H9 (cell line): Measurements from ENCODE around the gene SLC25A43. TPM values are rescaled to one million over a fixed set of nuclear protein-coding genes. Genes with fewer than 3 reads are reported as not detected.

ENCODE experiments used
- DNase-seq: peaks from one replicate; pipeline ENCODE4 v3.0.0-alpha.2; 2017
- H2AFZ ChIP-seq: one replicate; pipeline ENCODE4 v1.6.1; 2013; ENCODE audit warnings: mild to moderate bottlenecking, low read length, control low read depth, moderate library complexity
- H2AK5ac ChIP-seq: 2 replicates; pipeline ENCODE4 v1.6.1; 2013; ENCODE audit warnings: low read length, control low read depth, mixed read lengths; ENCODE audit not compliant: insufficient read length
- H2BK120ac ChIP-seq: one replicate; pipeline ENCODE4 v1.6.1; 2013; ENCODE audit warnings: low read depth, mild to moderate bottlenecking, low read length, control low read depth, inconsistent platforms; ENCODE audit not compliant: poor library complexity, severe bottlenecking
- H2BK12ac ChIP-seq: 2 replicates; pipeline ENCODE4 v1.6.1; 2013; ENCODE audit warnings: low read length, control low read depth, mixed read lengths, low read depth; ENCODE audit not compliant: insufficient read length
- H2BK15ac ChIP-seq: 2 replicates; pipeline ENCODE4 v1.6.1; 2013; ENCODE audit warnings: low read depth, low read length, control low read depth
- H2BK20ac ChIP-seq: one replicate; pipeline ENCODE4 v1.6.1; 2013; ENCODE audit warnings: low read depth, mild to moderate bottlenecking, low read length, control low read depth, inconsistent platforms; ENCODE audit not compliant: poor library complexity, severe bottlenecking
- H2BK5ac ChIP-seq: 2 replicates; pipeline ENCODE4 v1.6.1; 2013; ENCODE audit warnings: low read length, control low read depth, mixed read lengths; ENCODE audit not compliant: insufficient read length
- H3K14ac ChIP-seq: 2 replicates; pipeline ENCODE4 v1.6.1; 2013; ENCODE audit warnings: low read length, control low read depth; ENCODE audit not compliant: insufficient read depth
- H3K18ac ChIP-seq: 2 replicates; pipeline ENCODE4 v1.6.1; 2013; ENCODE audit warnings: low read depth, mild to moderate bottlenecking, mixed read lengths, low read length, control low read depth; ENCODE audit not compliant: insufficient read length
- H3K23ac ChIP-seq: 2 replicates; pipeline ENCODE4 v1.6.1; 2013; ENCODE audit warnings: low read length, control low read depth, mixed read lengths, low read depth; ENCODE audit not compliant: insufficient read length
- H3K23me2 ChIP-seq: 2 replicates; pipeline ENCODE4 v1.6.1; 2013; ENCODE audit warnings: low read depth, mild to moderate bottlenecking, mixed read lengths, low read length, control low read depth; ENCODE audit not compliant: insufficient read length, poor library complexity, severe bottlenecking
- H3K27ac ChIP-seq: 2 replicates; pipeline ENCODE4 v1.5.1; 2013; ENCODE audit warnings: low read length, control low read depth, mixed read lengths, low read depth; ENCODE audit not compliant: insufficient read length
- H3K27me3 ChIP-seq: 2 replicates; pipeline ENCODE4 v1.6.1; 2013; ENCODE audit warnings: low read length, control low read depth, inconsistent platforms; ENCODE audit not compliant: insufficient read depth
- H3K4ac ChIP-seq: 2 replicates; pipeline ENCODE4 v1.6.1; 2013; ENCODE audit warnings: low read depth, mild to moderate bottlenecking, control low read depth, inconsistent platforms, low read length, moderate library complexity
- H3K4me1 ChIP-seq: 2 replicates; pipeline ENCODE4 v1.6.1; 2013; ENCODE audit warnings: low read length, control low read depth, inconsistent platforms; ENCODE audit not compliant: insufficient read depth
- H3K4me2 ChIP-seq: 2 replicates; pipeline ENCODE4 v1.6.1; 2013; ENCODE audit warnings: low read length, control low read depth, mixed read lengths; ENCODE audit not compliant: insufficient read length, insufficient read depth
- H3K56ac ChIP-seq: 2 replicates; pipeline ENCODE4 v1.6.1; 2013; ENCODE audit warnings: low read depth, mild to moderate bottlenecking, mixed read lengths, low read length, control low read depth; ENCODE audit not compliant: insufficient read length
- H3K79me1 ChIP-seq: 2 replicates; pipeline ENCODE4 v1.6.1; 2013; ENCODE audit warnings: low read depth, mild to moderate bottlenecking, moderate library complexity, low read length, control low read depth, inconsistent platforms; ENCODE audit not compliant: insufficient read depth, poor library complexity, severe bottlenecking
- H3K79me2 ChIP-seq: 2 replicates; pipeline ENCODE4 v1.6.1; 2013; ENCODE audit warnings: low read length, control low read depth, inconsistent platforms; ENCODE audit not compliant: insufficient read depth
- H3K9ac ChIP-seq: 2 replicates; pipeline ENCODE4 v1.6.1; 2013; ENCODE audit warnings: low read length, control low read depth, mixed read lengths; ENCODE audit not compliant: insufficient read length; ENCODE audit errors: extremely low read depth
- H3K9me3 ChIP-seq: one replicate; pipeline ENCODE4 v1.6.1; 2013; ENCODE audit warnings: low read depth, low read length, inconsistent platforms; ENCODE audit not compliant: control insufficient read depth
- H3T11ph ChIP-seq: one replicate; pipeline ENCODE4 v1.6.1; 2013; ENCODE audit warnings: mild to moderate bottlenecking, low read length, control low read depth, inconsistent platforms
- H4K20me1 ChIP-seq: one replicate; pipeline ENCODE4 v1.6.1; 2013; ENCODE audit not compliant: control insufficient read depth, insufficient read length, insufficient read depth
- H4K5ac ChIP-seq: 2 replicates; pipeline ENCODE4 v1.6.1; 2013; ENCODE audit warnings: low read depth, mild to moderate bottlenecking, mixed read lengths, low read length, control low read depth; ENCODE audit not compliant: insufficient read length
- H4K8ac ChIP-seq: replicated peaks from 2 replicates; pipeline ENCODE4 v1.6.1; 2013; ENCODE audit warnings: low read length, control low read depth, mixed read lengths, low read depth; ENCODE audit not compliant: insufficient read length
- H4K91ac ChIP-seq: 2 replicates; pipeline ENCODE4 v1.6.1; 2013; ENCODE audit warnings: low read depth, mild to moderate bottlenecking, moderate library complexity, mixed read lengths, low read length, control low read depth; ENCODE audit not compliant: insufficient read length
- H3K27ac Mint-ChIP-seq, 3 experiments: 2 replicates in 2 of 3; 3 replicates in 1 of 3; pipeline ENCODE4 v1.8.0; 2020 to 2021; ENCODE audit warnings: mixed read lengths in 3 of 3, mild to moderate bottlenecking in 1 of 3, moderate library complexity in 1 of 3
- H3K27me3 Mint-ChIP-seq: 2 replicates; pipeline ENCODE4 v1.8.0; 2021; ENCODE audit warnings: low read depth, mild to moderate bottlenecking, moderate library complexity, mixed read lengths
- H3K36me3 Mint-ChIP-seq, 3 experiments: 2 replicates in 2 of 3; 3 replicates in 1 of 3; pipeline ENCODE4 v1.8.0; 2020 to 2021; ENCODE audit warnings: low read depth in 3 of 3, mixed read lengths in 3 of 3; ENCODE audit not compliant: insufficient read depth in 1 of 3
- H3K4me1 Mint-ChIP-seq, 2 experiments: 2 replicates each; pipeline ENCODE4 v1.8.0; 2020; ENCODE audit warnings: mixed read lengths in 2 of 2
- H3K4me3 Mint-ChIP-seq, 2 experiments: 2 replicates in 1 of 2; 3 replicates in 1 of 2; pipeline ENCODE4 v1.8.0; 2020 to 2021; ENCODE audit warnings: mild to moderate bottlenecking in 2 of 2, mixed read lengths in 2 of 2, moderate library complexity in 1 of 2
- H3K9me3 Mint-ChIP-seq, 2 experiments: 2 replicates in 1 of 2; 3 replicates in 1 of 2; pipeline ENCODE4 v1.8.0; 2020; ENCODE audit warnings: mild to moderate bottlenecking in 2 of 2, mixed read lengths in 2 of 2, moderate library complexity in 1 of 2
- WGBS: extraction: QIAGEN DNeasy Blood & Tissue Kit; methylation state at CpG from one replicate; pipeline ENCODE4 v1.1.7; 2013; ENCODE audit warnings: missing lambda C conversion rate, low lambda C conversion rate, mixed read lengths; ENCODE audit not compliant: insufficient read length; ENCODE audit errors: extremely low coverage; 5-methylcytosine and 5-hydroxymethylcytosine counted together
- total RNA-seq: library from RNA; stranded (reverse); gene quantifications from 2 replicates; pipeline ENCODE4 v1.2.1, GENCODE V29; 2021
- TF ChIP-seq, protein P1 (sequence below): fragments of 200-600 bp; sonication (generic); conservative IDR thresholded peaks from 3 replicates; pipeline ENCODE4 v1.8.0; 2021; ENCODE audit warnings: antibody characterized with exemption, mild to moderate bottlenecking

The SLC25A43 gene
- total RNA-seq, 1 experiment from 2014 or later, result 3.7 TPM

DNA sequence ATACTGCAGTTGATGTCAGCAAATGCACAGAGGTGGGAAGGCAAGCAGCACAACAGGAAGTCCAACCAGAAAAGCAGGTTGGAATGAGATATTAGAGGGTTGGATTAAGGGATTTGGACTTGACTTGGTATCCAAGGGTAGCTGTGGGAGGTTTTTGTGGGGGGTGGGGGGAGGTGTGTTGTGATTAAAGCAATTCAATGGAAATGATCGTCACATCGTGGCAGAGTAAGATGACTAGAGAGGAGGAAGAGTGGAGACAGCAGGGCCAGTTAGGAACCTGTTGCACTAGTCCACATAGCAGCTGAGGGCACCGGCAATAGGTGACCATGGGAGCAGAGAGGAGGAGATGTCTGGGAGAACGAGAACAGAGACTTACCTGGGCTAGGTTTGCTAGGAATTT, 2.4 kb downstream of the SLC25A43 start:
- peaks cover 9 to 17% of the 10 kb centered on the region in 2 experiments for H3K4me1 Mint-ChIP-seq
- no peak overlapping the region for H3K27ac Mint-ChIP-seq
- H4K91ac ChIP-seq, result no peak overlapping the region
- H2BK20ac ChIP-seq, result no peak overlapping the region
- no peak overlapping the region for H4K8ac ChIP-seq
- no peak overlapping the region for H3K14ac ChIP-seq
- no peak overlapping the region for H3K9ac ChIP-seq
- H3K56ac ChIP-seq, result no peak overlapping the region
- H2AK5ac ChIP-seq, result no peak overlapping the region
- no peak overlapping the region for H3T11ph ChIP-seq
- H4K20me1 ChIP-seq, result no peaks in the 10 kb centered on the region
- no peak overlapping the region for H2BK12ac ChIP-seq
- peaks cover 0 to 8% (median 3%) of the 10 kb centered on the region in 3 experiments; a peak in 2 of 7 replicates for H3K36me3 Mint-ChIP-seq
- no peaks in the 10 kb centered on the region for H3K27me3 ChIP-seq
- peaks cover 43% of the 10 kb centered on the region for H3K9me3 ChIP-seq
- peaks cover 15% of the 10 kb centered on the region for H3K27me3 Mint-ChIP-seq
- no peak overlapping the region for H2AFZ ChIP-seq
- H3K4me2 ChIP-seq, result no peak overlapping the region
- H2BK15ac ChIP-seq, result no peak overlapping the region
- H3K9me3 Mint-ChIP-seq, result peaks cover 63 to 70% of the 10 kb centered on the region in 2 experiments
- no peak overlapping the region for H3K4ac ChIP-seq
- no peak for DNase-seq
- no peak overlapping the region for H3K27ac ChIP-seq
- no peak overlapping the region for H3K18ac ChIP-seq
- no peak overlapping the region for H2BK5ac ChIP-seq
- WGBS, result no CpG with 5 or more reads among the region's 4 CpGs
- H3K4me1 ChIP-seq, result no peaks in the 10 kb centered on the region; the same call in 1 of the 2 replicates
- H2BK120ac ChIP-seq, result no peak overlapping the region
- H4K5ac ChIP-seq, result no peak overlapping the region
- H3K79me1 ChIP-seq, result no peaks in the 10 kb centered on the region
- no peak overlapping the region for H3K23ac ChIP-seq
- H3K4me3 Mint-ChIP-seq, result no peak overlapping the region
- H3K79me2 ChIP-seq, result no peaks in the 10 kb centered on the region
- TF ChIP-seq, protein P1, sequence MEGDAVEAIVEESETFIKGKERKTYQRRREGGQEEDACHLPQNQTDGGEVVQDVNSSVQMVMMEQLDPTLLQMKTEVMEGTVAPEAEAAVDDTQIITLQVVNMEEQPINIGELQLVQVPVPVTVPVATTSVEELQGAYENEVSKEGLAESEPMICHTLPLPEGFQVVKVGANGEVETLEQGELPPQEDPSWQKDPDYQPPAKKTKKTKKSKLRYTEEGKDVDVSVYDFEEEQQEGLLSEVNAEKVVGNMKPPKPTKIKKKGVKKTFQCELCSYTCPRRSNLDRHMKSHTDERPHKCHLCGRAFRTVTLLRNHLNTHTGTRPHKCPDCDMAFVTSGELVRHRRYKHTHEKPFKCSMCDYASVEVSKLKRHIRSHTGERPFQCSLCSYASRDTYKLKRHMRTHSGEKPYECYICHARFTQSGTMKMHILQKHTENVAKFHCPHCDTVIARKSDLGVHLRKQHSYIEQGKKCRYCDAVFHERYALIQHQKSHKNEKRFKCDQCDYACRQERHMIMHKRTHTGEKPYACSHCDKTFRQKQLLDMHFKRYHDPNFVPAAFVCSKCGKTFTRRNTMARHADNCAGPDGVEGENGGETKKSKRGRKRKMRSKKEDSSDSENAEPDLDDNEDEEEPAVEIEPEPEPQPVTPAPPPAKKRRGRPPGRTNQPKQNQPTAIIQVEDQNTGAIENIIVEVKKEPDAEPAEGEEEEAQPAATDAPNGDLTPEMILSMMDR, result no peak
- H3K23me2 ChIP-seq, result peaks cover 7% of the 10 kb centered on the region
